SK-N-SH (cell line): Measurements from ENCODE around the gene HEMK1. TPM values are rescaled to one million over a fixed set of nuclear protein-coding genes. Genes with fewer than 3 reads are reported as not detected.

Source experiments
- CTCF ChIA-PET: fragments of 300-600, 350-600 bp; formaldehyde crosslinking; extraction: SDS; loops from one replicate; lab custom pipeline; 2021; lab: Yijun Ruan, JAX
- POLR2A ChIA-PET: fragments of 350-600 bp; sonication (Branson Sonifier 250); formaldehyde crosslinking; extraction: SDS; loops from one replicate; lab custom pipeline; 2020; ENCODE audit warnings: antibody characterized with exemption, inconsistent platforms; lab: Yijun Ruan, JAX
- DNase-seq: peaks from one replicate; pipeline ENCODE4 v3.0.0; 2012
- H2AFZ ChIP-seq: fragments of 200-600 bp; sonication (generic); 2 replicates; pipeline ENCODE4 v1.8.1; 2016; ENCODE audit warnings: antibody characterized with exemption, mild to moderate bottlenecking, low read depth
- H3F3A ChIP-seq: fragments of 200-600 bp; sonication (generic); replicated peaks from 2 replicates; pipeline ENCODE3; 2016; ENCODE audit warnings: antibody characterized with exemption, mild to moderate bottlenecking; ENCODE audit not compliant: insufficient read depth
- H3K27ac ChIP-seq, 2 experiments: fragments of 200-500 bp in 1 of 2; fragments of 200-600 bp in 1 of 2; sonication (Bioruptor generic) in 1 of 2; sonication (generic), shearing (Covaris generic) in 1 of 2; 2 replicates each; pipeline versions ENCODE4 v1.5.1 to v1.6.1; 2014 to 2016; ENCODE audit warnings: low read depth in 2 of 2, inconsistent platforms in 1 of 2, low read length in 1 of 2, mild to moderate bottlenecking in 1 of 2, mixed read lengths in 1 of 2
- H3K27me3 ChIP-seq: fragments of 200-600 bp; sonication (generic), shearing (Covaris generic); 2 replicates; pipeline ENCODE4 v1.6.1; 2016; ENCODE audit warnings: mixed run types; ENCODE audit not compliant: insufficient read depth
- H3K36me3 ChIP-seq, 2 experiments: fragments of 200-500 bp in 1 of 2; fragments of 200-600 bp in 1 of 2; sonication (Bioruptor generic) in 1 of 2; sonication (generic) in 1 of 2; replicated peaks in 1 of 2; 2 replicates each; pipeline versions ENCODE3 to v1.5.1; 2014 to 2016; ENCODE audit warnings: low read length in 1 of 2, mild to moderate bottlenecking in 1 of 2; ENCODE audit not compliant: insufficient read depth in 2 of 2, control insufficient read depth in 1 of 2
- H3K4me1 ChIP-seq, 2 experiments: fragments of 200-500 bp in 1 of 2; fragments of 200-600 bp in 1 of 2; sonication (Bioruptor generic) in 1 of 2; sonication (generic), shearing (Covaris generic) in 1 of 2; 2 replicates each; pipeline versions ENCODE4 v1.5.1 to v1.6.1; 2014 to 2016; ENCODE audit warnings: low read depth in 1 of 2, low read length in 1 of 2, mixed run types in 1 of 2; ENCODE audit not compliant: insufficient read depth in 2 of 2, control insufficient read depth in 1 of 2
- H3K4me2 ChIP-seq: fragments of 200-600 bp; sonication (generic), shearing (Covaris generic); 2 replicates; pipeline ENCODE4 v1.6.1; 2017; ENCODE audit warnings: mixed run types
- H3K4me3 ChIP-seq, 2 experiments: fragments of 200-500 bp in 1 of 2; fragments of 200-600 bp in 1 of 2; sonication (Bioruptor generic) in 1 of 2; sonication (generic), shearing (Covaris generic) in 1 of 2; 2 replicates each; pipeline versions ENCODE4 v1.5.1 to v1.8.1; 2014 to 2016; ENCODE audit warnings: low read depth in 2 of 2, inconsistent platforms in 1 of 2, low read length in 1 of 2, mild to moderate bottlenecking in 1 of 2, mixed read lengths in 1 of 2, moderate library complexity in 1 of 2
- H3K79me2 ChIP-seq: fragments of 200-600 bp; sonication (generic); 2 replicates; pipeline ENCODE4 v1.8.1; 2017; ENCODE audit warnings: mild to moderate bottlenecking; ENCODE audit not compliant: insufficient read depth
- H3K9ac ChIP-seq: fragments of 200-600 bp; sonication (generic); 2 replicates; pipeline ENCODE4 v1.6.1; 2017; ENCODE audit warnings: mixed run types
- H3K9me2 ChIP-seq: fragments of 200-600 bp; sonication (generic); 2 replicates; pipeline ENCODE4 v1.6.1; 2017; ENCODE audit warnings: mixed run types
- H3K9me3 ChIP-seq: fragments of 200-600 bp; sonication (generic); 2 replicates; pipeline ENCODE4 v1.6.1; 2017; ENCODE audit warnings: mixed run types, mild to moderate bottlenecking, moderate library complexity
- H4K20me1 ChIP-seq: fragments of 200-600 bp; sonication (generic); 2 replicates; pipeline ENCODE4 v1.6.1; 2017; ENCODE audit warnings: mild to moderate bottlenecking, mixed run types; ENCODE audit not compliant: insufficient read depth
- FOSL2 ChIP-seq: IDR thresholded peaks from 2 replicates; pipeline ENCODE4 v1.4.0; 2012; ENCODE audit warnings: low read depth, mild to moderate bottlenecking, moderate library complexity, borderline replicate concordance
- GABPA ChIP-seq: IDR thresholded peaks from 2 replicates; pipeline ENCODE4 v1.4.0; 2012; ENCODE audit warnings: low read depth, mild to moderate bottlenecking
- GATA2 ChIP-seq: sonication (generic); formaldehyde crosslinking; IDR thresholded peaks from 2 replicates; pipeline ENCODE4 v1.5.0; 2020; ENCODE audit warnings: mild to moderate bottlenecking, missing genetic modification reagents
- RFX5 ChIP-seq: IDR thresholded peaks from 2 replicates; pipeline ENCODE4 v1.6.1; 2012; ENCODE audit warnings: mild to moderate bottlenecking, improper control_type of control experiment, low read length
- TCF12 ChIP-seq: IDR thresholded peaks from 2 replicates; pipeline ENCODE4 v1.4.0; 2012
- WGBS: methylation state at CpG from one replicate; pipeline ENCODE4 v1.1.6; 2017; ENCODE audit warnings: low lambda C conversion rate; 5-methylcytosine and 5-hydroxymethylcytosine counted together
- polyA plus RNA-seq, 3 experiments: library from polyadenylated mRNA; depleted of rRNA; stranded (reverse); fragments of >200 nt; gene quantifications; 2 replicates each; pipeline ENCODE4 v1.2.3, GENCODE V29; 2012
- TF ChIP-seq, protein P1 (sequence below): IDR thresholded peaks from 2 replicates; pipeline ENCODE4 v1.4.0; 2012; ENCODE audit warnings: low read depth
- TF ChIP-seq, protein P2 (sequence below): IDR thresholded peaks from 2 replicates; pipeline ENCODE4 v1.4.0; 2012; ENCODE audit warnings: low read depth, borderline replicate concordance

HEMK1 gene
- polyA plus RNA-seq, 1 of the 3 experiments (the other 2 are of a cell fraction): 15.4 TPM

DNA sequence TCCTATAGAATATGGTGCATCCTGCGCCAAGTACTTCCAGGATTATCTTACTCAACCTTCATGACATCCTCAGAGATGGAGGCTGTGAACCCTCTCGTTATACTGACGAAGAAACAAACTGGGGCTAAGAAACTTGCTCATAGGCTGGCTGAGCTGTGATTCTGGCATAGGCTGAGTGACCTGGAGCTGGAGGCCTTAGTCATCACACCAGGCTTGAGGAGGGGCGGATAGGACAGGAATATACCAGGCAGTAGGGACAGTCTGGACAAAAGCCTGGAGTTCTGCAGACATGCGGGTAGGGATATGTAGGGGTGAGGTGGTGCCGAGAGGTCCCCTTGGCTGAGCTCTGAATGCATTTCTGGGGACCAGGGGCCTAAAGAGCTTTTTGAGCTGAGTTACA, 18.1 kb downstream of the HEMK1 start:
- Histone ChIP-seq H4K20me1 (no peaks in the 10 kb centered on the region), H3K4me1 (peaks cover 0 to 2% of the 10 kb centered on the region in 2 experiments; a peak in 1 of 4 replicates), H3K27me3 (no peaks in the 10 kb centered on the region), H3K27ac (no peak overlapping the region), H3K9ac (no peak overlapping the region), H3K36me3 (peaks cover 0 to 8% of the 10 kb centered on the region in 2 experiments), H2AFZ (no peak overlapping the region), H3K4me2 (no peak overlapping the region), H3K9me3 (no peaks in the 10 kb centered on the region), H3K9me2 (no peaks in the 10 kb centered on the region), H3K79me2 (no peaks in the 10 kb centered on the region), H3K4me3 (no peak overlapping the region), H3F3A (peaks cover 3% of the 10 kb centered on the region)
- ChIA-PET POLR2A (interaction anchor here (1.4 kb wide), 1 partner anchor 22 kb away, joined by 4 read pairs; no protein-coding TSS in a partner anchor), CTCF (interaction anchor here (2.9 to 5.3 kb wide), 2 partner anchors 15 to 27 kb away, joined by 24 to 63 read pairs; partner anchors contain the start of genes CISH and MAPKAPK3)
- WGBS: 79% methylated on average over 6 of the region's 6 CpGs
- no peak for DNase-seq
- no peak for TF ChIP-seq GABPA

DNA sequence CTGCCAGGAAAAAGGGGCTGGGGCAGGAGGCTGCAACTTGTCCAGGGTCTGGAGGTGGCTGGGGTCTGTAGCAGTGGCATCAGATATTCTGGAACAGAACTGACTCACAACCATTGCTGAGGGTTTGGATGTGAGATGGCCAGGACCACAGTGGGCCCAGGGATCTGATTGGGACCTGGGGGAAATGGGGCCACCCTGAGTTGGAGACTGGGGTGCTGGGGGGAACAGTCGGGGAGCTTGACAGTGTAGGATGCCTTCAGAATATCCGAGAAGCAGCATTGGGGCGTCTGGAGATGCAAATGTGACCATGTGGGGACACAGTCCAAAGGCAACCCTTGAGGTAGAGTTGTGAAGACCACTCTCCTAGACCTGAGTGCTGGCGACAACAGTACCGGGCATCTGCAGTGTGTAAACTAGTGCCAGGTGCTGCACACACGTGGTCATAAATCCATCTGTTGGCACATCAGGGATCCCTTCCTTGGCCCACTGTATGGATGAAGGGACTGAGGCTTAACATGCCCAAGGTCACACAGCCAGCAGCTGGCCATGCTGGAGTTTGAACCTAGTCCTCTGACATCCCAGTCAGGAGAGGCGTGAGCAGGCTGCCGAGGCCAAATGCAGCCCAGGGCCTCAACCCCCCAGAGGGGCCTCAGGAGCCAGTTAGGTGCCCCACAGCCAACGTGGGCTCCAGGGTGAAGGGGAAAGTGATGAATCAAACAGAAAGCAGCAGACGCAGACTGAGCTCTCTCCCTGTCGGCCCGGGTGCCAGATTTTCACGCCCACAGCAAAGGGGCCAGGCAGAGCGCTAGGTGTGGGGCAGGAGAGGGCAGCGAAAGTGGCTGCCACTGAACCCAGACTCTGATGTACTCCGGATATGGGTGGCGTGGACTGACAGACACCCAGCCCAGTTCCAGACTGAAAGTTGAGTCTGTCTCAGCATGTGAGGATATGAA, 18.8 kb downstream of the HEMK1 start:
- no peak overlapping the region for H3K27ac ChIP-seq
- ChIA-PET POLR2A (interaction anchor here (0.9 to 1.5 kb wide), 5 partner anchors 9 to 22 kb away, joined by 3 to 9 read pairs (median 4); partner anchors contain the start of gene HEMK1), CTCF (interaction anchor here (2.5 to 5.3 kb wide), 4 partner anchors 14 to 26 kb away, joined by 5 to 63 read pairs (median 18); partner anchors contain the start of genes CISH and MAPKAPK3)
- no peaks in the 10 kb centered on the region for H3K27me3 ChIP-seq
- H4K20me1 ChIP-seq: no peaks in the 10 kb centered on the region
- H3K9me3 ChIP-seq: no peaks in the 10 kb centered on the region
- H3K79me2 ChIP-seq: no peaks in the 10 kb centered on the region
- no peak overlapping the region for H2AFZ ChIP-seq
- TF ChIP-seq, protein P1, sequence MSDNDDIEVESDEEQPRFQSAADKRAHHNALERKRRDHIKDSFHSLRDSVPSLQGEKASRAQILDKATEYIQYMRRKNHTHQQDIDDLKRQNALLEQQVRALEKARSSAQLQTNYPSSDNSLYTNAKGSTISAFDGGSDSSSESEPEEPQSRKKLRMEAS: no peak
- no peak for TF ChIP-seq TCF12
- TF ChIP-seq, protein P2, sequence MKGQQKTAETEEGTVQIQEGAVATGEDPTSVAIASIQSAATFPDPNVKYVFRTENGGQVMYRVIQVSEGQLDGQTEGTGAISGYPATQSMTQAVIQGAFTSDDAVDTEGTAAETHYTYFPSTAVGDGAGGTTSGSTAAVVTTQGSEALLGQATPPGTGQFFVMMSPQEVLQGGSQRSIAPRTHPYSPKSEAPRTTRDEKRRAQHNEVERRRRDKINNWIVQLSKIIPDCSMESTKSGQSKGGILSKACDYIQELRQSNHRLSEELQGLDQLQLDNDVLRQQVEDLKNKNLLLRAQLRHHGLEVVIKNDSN: no peak
- TF ChIP-seq GABPA: no peak
- TF ChIP-seq RFX5: no peak
- no peak for TF ChIP-seq FOSL2
- no peak for TF ChIP-seq GATA2 (CRISPR knock-in tag)
- 65% methylated on average over 14 of the region's 17 CpGs for WGBS
- no peak overlapping the region for H3K4me3 ChIP-seq
- H3K4me1 ChIP-seq: peaks cover 0 to 5% of the 10 kb centered on the region in 2 experiments; a peak in 1 of 4 replicates
- peaks cover 3% of the 10 kb centered on the region for H3F3A ChIP-seq
- no peak overlapping the region for H3K4me2 ChIP-seq
- H3K9me2 ChIP-seq: no peaks in the 10 kb centered on the region
- no peak overlapping the region for H3K9ac ChIP-seq
- no peak for DNase-seq
- peaks cover 0 to 6% of the 10 kb centered on the region in 2 experiments for H3K36me3 ChIP-seq
